IPS DF 4.7 (cell line): ENCODE data around the gene RAPGEF3.

Experiments used
- DNase-seq: peaks from one replicate; pipeline ENCODE4 v3.0.0-alpha.2; 2013; ENCODE audit warnings: low spot score; ENCODE audit errors: extremely low read depth

Gene RAPGEF3

DNA sequence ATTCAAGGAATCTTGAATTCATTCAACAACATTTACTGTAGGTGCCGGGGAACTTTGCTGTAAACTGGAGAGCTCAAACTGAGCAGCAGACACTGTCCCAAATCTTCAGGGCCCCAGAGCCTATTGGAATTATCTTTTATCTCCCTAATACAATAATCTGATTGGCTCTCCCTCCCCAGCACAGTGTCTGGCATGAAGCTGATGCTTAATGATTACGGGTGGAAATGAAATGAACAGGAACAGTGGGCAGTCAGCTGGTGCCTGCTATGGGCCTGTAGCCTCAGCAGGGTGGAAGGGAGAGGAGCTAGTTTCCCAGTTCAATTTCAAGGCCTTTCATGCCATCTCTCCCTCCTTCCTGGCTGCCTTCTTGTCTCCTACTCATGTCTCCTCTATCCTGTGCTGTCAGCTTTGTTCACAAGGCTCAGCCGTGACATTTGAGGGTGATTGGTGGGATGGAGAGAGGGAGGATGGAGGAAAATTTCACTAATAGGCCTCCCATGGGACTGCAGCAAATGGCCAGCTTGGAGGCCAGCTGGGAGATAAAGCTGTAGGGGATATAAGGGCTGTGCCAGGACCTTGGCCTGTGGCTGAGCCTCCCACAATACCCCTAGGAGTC lies 4.3 kb upstream of the RAPGEF3 start:
- no peak for DNase-seq

DNA sequence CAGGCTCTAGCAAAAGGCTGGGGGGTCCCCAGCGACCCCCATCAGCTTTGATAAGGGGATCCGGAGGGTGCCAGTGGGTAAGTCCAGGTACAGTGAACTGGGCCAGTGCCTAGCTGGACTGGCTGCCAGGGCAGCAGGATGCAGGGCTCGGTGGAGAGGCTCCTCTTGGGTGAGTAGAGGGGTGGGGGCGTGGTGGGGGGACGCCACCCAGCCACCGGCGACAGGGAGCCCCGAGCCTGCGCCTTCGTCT lies 171 bp downstream of the RAPGEF3 start:
- DNase-seq = no peak

DNA sequence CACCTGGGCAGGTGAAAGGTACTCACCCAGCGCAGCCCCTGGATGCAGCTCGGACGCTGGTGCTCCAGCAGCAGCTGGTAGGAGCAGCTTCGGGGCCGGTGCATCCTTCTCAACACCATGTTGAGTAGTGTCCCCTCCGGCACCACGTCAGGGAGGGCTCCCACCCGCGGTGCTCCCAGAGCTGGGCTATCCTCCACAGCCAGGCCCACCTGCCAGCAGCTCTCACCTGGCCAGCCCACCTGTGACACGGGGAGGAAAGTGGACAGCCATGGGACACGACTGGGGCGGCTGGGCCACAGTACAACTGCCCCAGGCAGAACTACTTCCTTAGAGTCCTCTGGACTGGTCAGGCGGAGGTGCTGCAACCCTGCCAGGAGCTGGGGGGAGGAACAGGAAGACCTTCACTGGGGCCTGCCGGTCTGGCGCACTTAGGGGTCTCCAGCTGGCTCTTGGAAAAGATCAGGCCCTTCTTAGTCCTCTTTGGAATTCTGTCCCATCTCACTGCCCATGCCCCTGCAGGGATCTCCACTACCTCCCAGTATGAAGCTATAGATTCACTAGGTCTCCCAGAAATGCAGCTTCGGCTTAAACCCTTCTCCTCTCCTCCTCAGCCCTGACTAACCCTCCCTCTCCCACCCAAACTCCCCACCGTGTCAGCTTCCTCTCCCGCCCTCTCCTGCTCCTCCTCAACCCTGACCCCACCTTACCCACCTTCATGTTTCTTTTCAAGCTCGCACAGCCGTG lies 668 bp downstream of the RAPGEF3 start:
- no peak for DNase-seq

DNA sequence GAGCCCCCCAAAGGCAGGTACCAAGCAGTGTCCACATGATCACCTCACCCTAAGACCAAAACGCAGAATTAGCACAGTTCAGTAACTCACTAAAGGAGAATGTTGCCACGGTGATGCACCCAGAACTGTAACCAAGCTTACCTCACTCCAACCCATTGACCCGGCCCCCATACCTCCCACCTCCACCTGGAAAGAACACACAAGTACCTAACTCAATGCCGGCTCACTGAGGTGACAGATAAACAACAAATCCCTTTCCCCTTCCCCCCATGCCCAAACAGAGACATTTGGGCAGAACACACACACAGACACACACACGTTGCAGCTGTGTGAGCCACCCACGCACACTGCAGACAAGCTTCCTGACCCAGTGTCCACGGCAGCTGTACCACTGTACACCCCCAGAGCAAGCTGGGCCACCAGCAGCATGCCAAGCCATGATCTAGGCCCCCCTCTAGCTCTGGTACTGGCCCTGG lies 1.3 kb downstream of the RAPGEF3 start:
- no peak for DNase-seq

DNA sequence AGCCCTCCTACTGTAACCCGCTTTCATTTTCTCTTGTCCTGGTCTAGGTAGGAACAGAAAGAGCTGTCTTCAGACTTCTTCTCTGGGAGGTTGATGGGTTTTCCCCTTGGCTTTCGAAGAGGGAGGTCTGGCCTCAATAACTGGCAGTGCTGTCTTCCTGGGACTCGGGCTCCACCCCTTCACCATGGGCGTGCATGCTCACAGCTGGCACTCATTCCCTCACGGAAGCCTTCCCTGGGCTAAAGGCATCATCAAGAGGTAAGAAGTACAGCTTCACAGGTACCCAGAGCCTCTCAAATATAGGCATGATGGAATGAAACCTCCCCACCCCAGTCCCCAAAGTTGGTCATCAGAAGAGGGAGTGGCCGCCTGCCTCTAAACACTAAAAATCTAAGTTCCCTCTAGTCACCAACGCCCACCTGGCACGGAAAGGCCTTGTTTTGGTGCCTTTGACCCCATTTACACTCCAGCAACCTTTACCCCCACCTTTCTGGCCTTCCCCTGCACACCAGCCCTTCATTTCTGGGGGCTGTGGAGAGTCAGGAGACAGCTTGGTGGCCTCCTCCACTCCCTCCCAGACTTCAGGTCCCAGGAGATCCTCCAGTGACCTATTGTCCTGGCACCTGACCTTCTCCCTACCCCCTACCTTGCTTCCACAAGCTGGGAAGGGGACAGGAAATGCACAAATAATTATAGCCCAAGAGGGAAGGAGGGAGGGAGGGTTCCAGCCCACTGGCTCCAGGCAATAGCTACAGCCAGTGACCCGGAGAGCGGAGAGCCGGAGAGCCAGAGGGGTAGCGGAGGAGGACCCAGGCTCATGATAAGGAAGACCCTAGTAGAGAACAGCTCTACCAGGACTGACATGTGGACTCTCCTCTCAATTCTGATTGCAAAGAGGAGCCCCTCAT lies 2.8 kb downstream of the RAPGEF3 start:
- DNase-seq = no peak

DNA sequence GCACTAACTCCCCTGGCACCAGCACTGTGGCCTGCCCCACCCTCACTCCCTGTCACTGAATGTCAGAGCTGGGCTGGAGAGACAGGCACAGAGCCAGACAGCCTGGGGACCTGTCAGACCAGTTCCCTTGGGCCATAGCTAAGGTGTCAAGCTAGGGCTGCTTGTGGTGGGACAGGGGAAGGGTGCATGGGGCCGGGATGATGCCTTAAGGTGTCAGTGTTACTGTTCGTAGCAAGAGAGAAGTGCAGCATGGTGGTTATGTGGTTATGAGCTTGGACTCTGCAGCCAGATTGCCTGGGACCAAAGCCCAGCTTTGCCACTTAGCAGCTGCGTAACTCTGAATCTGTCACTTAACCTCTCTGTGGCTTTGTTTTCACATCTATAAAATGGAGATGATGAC lies 3.8 kb downstream of the RAPGEF3 start:
- no peak for DNase-seq

DNA sequence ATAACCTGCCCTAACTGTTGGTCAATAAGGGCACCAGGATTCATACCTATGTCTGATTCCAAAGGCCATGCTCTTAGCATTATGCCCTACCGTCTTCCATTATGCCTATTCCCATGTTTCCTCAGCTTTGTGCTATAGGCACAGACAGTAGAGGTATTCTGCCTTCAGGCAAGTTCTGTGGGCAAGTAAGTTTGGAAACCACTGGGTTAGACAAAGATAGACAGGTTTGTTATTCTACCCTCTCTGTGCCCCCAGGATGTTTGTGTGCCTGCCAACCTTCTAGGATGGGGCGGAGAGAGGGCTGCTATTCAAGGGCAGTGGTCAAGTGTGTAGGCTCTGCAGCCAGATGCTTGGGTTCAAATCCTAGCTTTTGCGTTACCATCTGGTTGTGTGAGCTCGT lies 4.6 kb downstream of the RAPGEF3 start:
- no peak for DNase-seq

DNA sequence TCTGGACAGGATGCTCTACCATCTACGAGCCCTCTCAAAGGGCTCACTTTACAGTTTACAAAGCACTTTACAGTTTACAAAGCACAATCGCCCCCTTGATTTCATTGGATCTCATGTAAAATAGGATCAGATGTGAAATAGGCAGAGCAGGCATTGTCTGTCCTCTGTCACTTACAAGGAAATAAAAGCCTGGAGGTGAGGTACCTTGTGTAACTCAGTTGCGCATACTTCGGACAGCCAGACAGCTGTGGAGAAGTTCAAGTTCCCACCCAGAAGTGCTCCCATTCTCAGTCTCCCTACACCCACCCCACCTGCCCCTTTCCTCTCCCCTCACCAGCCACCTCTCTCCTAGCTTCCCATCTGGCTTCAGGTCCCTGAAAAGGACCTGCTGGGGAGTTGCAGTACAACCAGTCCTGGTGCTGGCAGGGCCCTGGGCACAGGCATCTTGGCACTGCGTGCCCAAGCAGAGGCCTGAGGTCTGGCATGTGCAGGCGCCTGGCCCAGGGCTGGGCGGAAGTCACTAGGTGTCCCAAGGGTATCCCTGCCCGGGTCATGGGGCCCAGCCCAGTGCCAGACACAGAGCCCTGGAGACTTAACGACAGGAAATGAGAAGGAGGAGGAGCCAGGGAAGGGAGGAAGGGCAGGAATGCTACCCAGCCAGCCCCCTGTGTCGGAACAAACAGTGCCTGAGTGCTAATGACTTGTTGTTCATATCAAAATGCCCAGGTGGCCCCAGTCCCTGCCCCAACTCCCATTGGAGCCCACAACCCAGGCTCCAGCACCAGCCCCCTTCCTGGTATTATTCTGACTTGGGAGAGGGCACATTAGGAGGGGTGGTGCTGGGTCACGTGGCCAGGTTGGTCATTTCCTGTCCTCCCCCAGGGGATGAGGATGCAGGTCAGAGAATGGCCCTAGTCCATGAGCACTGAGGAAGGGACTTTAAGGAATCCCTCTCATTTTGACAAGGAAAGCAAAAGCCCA lies 5.4 kb downstream of the RAPGEF3 start:
- no peak for DNase-seq

DNA sequence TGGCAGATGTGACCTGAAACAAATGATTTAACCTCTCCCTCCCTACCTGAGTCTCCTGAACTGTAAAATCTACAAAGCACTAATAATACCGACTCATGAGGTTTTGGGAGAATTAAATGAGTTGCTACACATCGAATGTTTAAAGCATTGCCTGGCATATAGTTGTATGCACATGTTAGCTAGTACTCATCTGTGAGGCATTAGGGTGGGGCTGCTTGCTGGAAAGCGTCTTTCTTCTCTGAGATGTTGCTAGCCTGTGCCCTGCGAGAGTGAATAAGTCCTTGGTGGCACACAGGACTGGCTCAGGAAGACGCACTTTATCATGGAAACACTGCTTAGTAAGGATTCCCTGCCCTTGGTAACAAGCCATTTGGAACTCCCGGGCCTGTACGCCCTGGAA lies 6.1 kb downstream of the RAPGEF3 start:
- DNase-seq = no peak

DNA sequence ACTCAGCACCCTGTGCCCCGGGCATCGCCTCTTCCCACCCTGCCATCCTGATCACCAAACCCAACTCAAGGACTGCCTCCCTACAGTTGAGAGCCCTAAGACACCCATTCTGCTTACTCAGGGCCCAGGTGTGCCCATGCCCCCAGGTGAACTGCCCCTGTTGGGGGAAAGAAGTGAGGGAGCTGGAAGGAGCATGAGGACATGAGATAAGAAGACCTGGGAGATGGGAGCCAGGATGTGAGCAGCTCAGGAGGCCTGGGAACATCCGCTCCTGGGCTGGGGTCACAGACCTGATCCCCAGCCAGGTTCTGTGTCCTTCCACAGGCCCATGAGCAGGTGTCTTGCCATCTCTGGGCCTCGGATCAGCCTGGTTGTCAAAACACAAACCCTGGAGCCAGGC lies 6.6 kb downstream of the RAPGEF3 start:
- no peak for DNase-seq

DNA sequence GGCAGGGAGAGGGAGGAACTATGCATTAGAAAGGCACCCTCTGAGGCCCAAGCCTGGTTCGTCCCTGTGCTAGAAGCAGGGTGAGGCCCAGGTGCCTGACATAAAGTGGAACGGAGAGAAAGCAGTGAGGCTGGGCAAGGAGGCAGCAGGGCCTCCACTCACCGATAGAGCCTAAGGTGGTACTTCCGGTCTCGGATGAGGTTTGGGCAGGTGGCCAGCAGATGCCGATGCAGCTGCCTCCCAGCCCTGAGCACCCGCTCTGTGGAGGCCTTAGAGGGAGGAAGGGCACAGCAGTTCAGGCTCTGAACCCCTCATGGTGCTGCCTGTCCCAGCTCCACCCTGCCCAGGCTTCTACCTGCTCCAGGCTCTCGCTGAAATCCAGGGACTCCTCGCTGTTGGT lies 7.1 kb downstream of the RAPGEF3 start:
- no peak for DNase-seq

DNA sequence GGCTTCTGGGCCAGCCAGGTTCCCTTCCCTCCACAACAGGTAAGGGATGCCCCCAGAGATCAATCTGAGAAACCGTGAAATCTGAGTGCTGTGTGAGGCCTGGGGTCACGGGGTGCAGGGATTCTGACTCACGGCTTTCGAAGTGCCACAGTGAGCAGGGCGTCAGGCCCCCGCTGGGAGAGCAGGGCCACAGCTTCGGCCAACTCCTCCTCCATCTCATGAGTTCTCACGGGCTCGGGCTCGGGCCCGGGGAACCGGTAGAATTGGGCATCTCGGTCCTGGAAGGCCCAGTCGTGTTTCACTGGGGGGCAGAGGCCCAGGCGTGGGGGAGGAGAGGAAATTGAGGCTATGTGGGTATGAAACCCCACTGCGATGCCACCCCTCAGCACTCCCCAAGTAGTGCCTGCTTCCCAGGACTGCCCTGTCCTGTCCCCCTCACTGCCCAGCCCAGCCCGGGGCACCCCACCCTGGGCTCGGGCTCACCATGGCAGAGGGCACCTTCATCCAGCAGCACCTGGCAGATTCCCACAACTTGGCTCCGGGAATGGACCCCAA lies 7.7 kb downstream of the RAPGEF3 start:
- no peak for DNase-seq

DNA sequence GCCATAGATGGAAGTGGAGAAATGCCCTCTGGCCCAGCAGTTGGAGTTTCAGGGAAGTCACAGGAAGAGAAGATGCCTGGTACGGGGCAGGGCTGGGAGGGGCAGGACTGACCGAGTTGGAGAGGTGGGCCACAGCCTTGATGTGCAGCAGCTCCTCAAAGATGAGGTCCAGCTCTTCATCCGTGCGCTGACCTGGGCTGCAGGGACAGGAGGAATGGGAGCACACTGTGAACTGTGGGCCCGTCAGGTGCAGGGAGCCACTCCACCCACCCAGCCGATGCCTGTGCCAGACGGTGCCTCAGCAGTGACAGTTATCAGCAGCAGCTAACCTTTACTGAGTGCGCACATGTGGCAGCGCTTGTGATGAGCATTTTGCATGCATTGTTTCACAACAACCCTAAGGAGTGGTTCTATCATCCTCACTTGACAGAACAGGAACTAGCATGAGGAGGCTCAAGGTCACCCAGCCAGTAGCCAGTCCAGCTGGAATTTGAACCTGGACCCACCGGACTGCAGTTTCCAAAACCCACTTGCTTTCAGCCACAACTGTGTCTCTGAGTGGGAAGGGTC lies 8.4 kb downstream of the RAPGEF3 start:
- no peak for DNase-seq

DNA sequence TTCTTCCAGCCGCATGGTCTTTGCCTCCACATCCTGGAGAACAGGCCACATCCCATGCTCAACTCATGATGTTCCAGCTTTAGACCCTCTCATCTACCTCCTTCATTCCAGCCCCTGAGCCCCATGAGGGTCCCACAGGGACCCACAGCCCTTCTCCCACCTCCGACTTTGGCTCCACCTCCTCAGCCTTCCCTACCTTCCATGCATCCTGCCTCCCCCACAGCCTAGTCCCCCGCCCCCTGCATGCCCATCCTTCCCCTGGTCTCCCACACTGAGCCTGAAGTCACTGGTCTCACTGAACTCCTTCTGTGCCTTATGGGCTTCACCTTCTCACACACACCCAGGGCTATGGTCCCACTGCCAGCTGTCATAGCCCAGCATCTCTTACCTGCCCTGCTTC lies 9.8 kb downstream of the RAPGEF3 start:
- DNase-seq = no peak

DNA sequence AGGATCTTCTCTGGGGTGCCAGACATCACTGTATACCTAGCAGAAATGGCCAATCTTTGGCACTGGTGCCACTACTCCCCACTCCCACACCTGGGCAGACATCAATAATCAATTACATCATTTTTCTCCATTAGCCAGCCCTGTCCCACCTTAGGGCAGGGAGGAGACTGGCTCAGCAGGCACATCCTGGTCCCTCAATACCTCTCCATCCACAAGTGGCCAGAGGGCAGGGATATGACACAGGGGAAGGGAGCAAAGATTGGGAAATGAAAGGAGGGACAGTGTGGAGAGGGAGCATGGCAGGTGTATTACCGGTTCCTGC lies 10.2 kb downstream of the RAPGEF3 start:
- DNase-seq = no peak

DNA sequence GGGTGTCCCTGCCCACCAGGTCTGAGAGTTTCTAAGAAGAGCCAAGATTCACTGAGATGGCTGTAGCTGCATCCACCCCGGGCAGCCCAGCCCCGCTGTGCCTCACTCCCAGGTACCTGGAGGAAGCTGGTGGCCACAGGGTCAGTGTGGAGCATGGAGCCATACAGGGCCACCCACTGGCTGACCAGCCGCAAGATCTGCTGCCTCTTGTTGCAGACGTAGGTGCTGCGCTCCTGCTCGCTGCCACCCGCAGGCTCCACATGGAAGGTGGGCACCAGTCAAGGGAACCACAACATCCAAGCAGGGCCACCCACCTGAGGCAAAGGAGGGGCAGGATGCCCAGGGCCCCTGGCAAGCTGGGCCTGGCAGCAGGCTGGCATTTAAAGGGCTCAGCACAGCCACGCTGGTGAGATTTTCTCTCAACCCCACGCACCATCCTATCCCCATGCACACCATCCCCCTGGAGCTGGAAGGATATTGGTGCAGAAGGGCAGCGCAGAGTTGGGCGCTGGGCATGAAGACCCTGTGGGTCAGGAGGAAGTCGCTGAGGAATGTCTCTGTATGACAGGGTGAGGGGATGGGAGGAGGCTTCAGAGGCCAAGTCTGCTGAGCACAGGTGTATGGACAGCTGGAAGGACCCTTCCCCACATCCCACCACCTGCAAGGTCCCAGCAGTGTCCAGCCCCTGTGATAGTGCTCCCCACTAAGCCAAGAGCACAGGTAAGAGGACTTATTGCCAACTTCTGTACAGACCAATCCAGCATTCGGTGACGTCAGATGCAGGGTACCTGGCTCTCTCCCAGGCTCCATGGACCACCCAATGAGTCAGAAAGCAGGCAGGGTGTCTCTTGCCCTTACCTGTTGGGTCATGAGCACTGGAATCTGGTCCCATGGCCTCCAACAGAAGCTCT lies 10.8 kb downstream of the RAPGEF3 start:
- DNase-seq = no peak

DNA sequence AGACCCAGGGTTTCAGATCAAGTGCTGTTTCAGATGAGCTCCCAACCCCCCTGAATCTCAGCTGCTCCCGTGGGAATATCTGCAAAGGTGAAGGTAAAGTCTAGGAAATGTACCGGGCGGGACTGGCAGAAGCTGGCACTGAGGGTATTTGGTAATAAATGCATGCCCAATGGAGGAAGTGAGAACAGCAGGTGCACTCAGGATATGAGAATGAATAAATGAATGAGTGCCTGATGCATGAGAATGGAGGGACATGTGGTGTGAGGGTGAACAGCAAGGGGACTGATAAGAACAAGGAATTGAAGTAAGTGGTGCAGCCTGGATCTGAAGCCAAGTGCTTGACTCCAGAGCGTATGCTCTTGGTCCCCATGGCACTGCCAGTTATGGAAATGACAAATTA lies 11.6 kb downstream of the RAPGEF3 start:
- no peak for DNase-seq

DNA sequence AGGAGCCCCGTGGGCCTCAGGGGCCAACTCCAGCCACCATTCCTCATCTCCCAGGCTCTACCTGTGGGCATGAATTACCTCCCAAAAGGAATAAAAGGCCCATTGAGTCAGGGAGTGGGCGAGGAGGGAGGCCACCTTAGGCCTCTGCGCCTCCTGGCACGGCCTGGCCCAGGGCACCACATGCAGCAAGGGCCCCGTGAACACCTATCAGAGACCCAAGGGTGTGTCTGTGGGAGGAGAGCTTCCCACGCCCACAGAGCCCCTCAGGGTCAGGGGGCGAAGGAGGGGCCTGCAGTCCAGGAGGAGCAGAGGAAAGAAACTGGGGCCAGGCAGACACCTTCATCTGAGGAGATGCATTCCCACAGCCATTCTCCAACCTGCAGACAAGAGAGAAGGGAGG lies 12.2 kb downstream of the RAPGEF3 start:
- DNase-seq = no peak

DNA sequence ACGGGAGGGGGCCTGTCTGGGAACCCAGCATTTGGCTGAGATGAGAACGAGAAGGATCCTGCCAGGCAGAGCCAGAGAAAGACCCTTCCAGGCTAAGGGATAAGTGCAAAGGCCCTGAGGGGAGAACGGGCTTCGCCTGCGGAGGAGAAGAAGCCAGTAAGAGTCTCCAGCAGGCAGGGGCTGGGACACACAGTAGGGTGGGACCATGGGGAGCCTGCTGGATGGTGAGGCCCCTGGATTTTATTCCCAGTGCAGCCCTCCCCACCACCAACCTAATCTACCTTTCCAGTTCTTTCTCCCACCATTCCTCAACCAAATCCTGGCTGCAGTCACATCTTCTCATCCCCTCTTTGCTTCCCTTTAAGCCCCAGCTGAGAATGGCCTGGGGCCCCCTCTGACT lies 12.6 kb downstream of the RAPGEF3 start:
- DNase-seq = no peak
